Measurements from ENCODE around the gene BICD2. TPM values are rescaled to one million over a fixed set of nuclear protein-coding genes. Genes with fewer than 3 reads are reported as not detected.

The BICD2 gene
- total and polyA plus RNA-seq, 4 donors, result 2.5 to 16.0 (median 11.2) TPM

GRCh38 chr9:92720807-92721535, 43.7 kb downstream of the BICD2 start:
- H3K9me3 ChIP-seq (ENCODE audit: control insufficient read depth in 4 of 4, low read length in 3 of 4), result no peaks in the 10 kb centered on the region
- H3K4me3 ChIP-seq (ENCODE audit: low read depth in 1 of 3, low read length in 3 of 3), result no peak overlapping the region
- peaks cover 6 to 55% (median 34%) of the 10 kb centered on the region in 4 donors for H3K36me3 ChIP-seq (ENCODE audit: control insufficient read depth in 4 of 4, insufficient read depth in 3 of 4, low read depth in 1 of 4, low read length in 3 of 4)
- H3K4me1 ChIP-seq (ENCODE audit: control insufficient read depth in 4 of 4, insufficient read depth in 4 of 4, low read length in 3 of 4), result peaks cover 0 to 4% (median 1%) of the 10 kb centered on the region in 4 donors
- no peaks in the 10 kb centered on the region for H3K27me3 ChIP-seq (ENCODE audit: control insufficient read depth in 4 of 4, insufficient read depth in 4 of 4, low read length in 3 of 4)
- 92% methylated on average over 8 of the region's 8 CpGs for WGBS
- no peak overlapping the region for H3K9ac ChIP-seq (ENCODE audit: low read depth in 1 of 2, low read length in 2 of 2)
- DNase-seq (ENCODE audit: low spot score), result no peak
- TF ChIP-seq REST (IDR thresholded peaks at IDR 0.05) (no peak), RXRA (IDR thresholded peaks at IDR 0.05) (no peak)
- no peak overlapping the region for H3K27ac ChIP-seq (ENCODE audit: low read depth in 1 of 2, low read length in 2 of 2)

- H3K27me3 ChIP-seq (ENCODE audit: control insufficient read depth in 4 of 4, insufficient read depth in 4 of 4, low read length in 3 of 4), result no peaks in the 10 kb centered on the region
- DNase-seq (ENCODE audit: low spot score), result no peak
- no peaks in the 10 kb centered on the region for H3K9me3 ChIP-seq (ENCODE audit: control insufficient read depth in 4 of 4, low read length in 3 of 4)
- no peak for TF ChIP-seq YY1 (IDR thresholded peaks at IDR 0.05)
- TF ChIP-seq EGR1 (IDR thresholded peaks at IDR 0.05; ENCODE audit: low read depth in 2 of 2), result no peak
- no peak for TF ChIP-seq SP1 (IDR thresholded peaks at IDR 0.05)
- TF ChIP-seq NR2F2 (IDR thresholded peaks at IDR 0.05), result no peak
- no peak for TF ChIP-seq HNF4A (conservative IDR thresholded peaks at IDR 0.05)
- no peak overlapping the region for H3K4me3 ChIP-seq (ENCODE audit: low read depth in 1 of 3, low read length in 3 of 3)
- H3K27ac ChIP-seq (ENCODE audit: low read depth in 1 of 2, low read length in 2 of 2), result no peak overlapping the region
- no peak overlapping the region for H3K9ac ChIP-seq (ENCODE audit: low read depth in 1 of 2, low read length in 2 of 2)
- H3K36me3 ChIP-seq (ENCODE audit: control insufficient read depth in 4 of 4, insufficient read depth in 3 of 4, low read depth in 1 of 4, low read length in 3 of 4), result peaks cover 10 to 59% (median 34%) of the 10 kb centered on the region in 4 donors
- H3K4me1 ChIP-seq (ENCODE audit: control insufficient read depth in 4 of 4, insufficient read depth in 4 of 4, low read length in 3 of 4), result peaks cover 0 to 4% (median 1%) of the 10 kb centered on the region in 4 donors
- 97% methylated on average over 24 of the region's 24 CpGs for WGBS
These were observed 44.3 kb downstream of the BICD2 start for GRCh38 chr9:92720209-92720765.

- Histone ChIP-seq H3K27me3 (ENCODE audit: control insufficient read depth in 4 of 4, insufficient read depth in 4 of 4, low read length in 3 of 4) (no peaks in the 10 kb centered on the region), H3K27ac (ENCODE audit: low read depth in 1 of 2, low read length in 2 of 2) (no peak overlapping the region), H3K4me3 (ENCODE audit: low read depth in 1 of 3, low read length in 3 of 3) (no peak overlapping the region), H3K4me1 (ENCODE audit: control insufficient read depth in 4 of 4, insufficient read depth in 4 of 4, low read length in 3 of 4) (peaks cover 0 to 4% (median 1%) of the 10 kb centered on the region in 4 donors), H3K36me3 (ENCODE audit: control insufficient read depth in 4 of 4, insufficient read depth in 3 of 4, low read depth in 1 of 4, low read length in 3 of 4) (peaks cover 15 to 70% (median 38%) of the 10 kb centered on the region in 4 donors), H3K9me3 (ENCODE audit: control insufficient read depth in 4 of 4, low read length in 3 of 4) (no peaks in the 10 kb centered on the region), H3K9ac (ENCODE audit: low read depth in 1 of 2, low read length in 2 of 2) (no peak overlapping the region)
- no peak for DNase-seq (ENCODE audit: low spot score)
- 97% methylated on average over 34 of the region's 34 CpGs for WGBS
- TF ChIP-seq ATF3 (IDR thresholded peaks at IDR 0.05), result no peak
- no peak for TF ChIP-seq REST (IDR thresholded peaks at IDR 0.05)
- no peak for TF ChIP-seq ZBTB33 (IDR thresholded peaks at IDR 0.05)
- no peak for TF ChIP-seq RAD21 (IDR thresholded peaks at IDR 0.05)
- no peak for TF ChIP-seq YY1 (IDR thresholded peaks at IDR 0.05)
- no peak for TF ChIP-seq EGR1 (IDR thresholded peaks at IDR 0.05; ENCODE audit: low read depth in 2 of 2)
- no peak for TF ChIP-seq FOXA1 (IDR thresholded peaks at IDR 0.05)
- TF ChIP-seq SP1 (IDR thresholded peaks at IDR 0.05), result no peak
- no peak for TF ChIP-seq NR2F2 (IDR thresholded peaks at IDR 0.05)
- TF ChIP-seq HNF4G (IDR thresholded peaks at IDR 0.05), result no peak
These were observed 45.5 kb downstream of the BICD2 start for GRCh38 chr9:92719028-92719647.
